Hepatocyte (in vitro differentiated cells): ENCODE measurements around the gene AEN.

Source experiments
- CTCF ChIP-seq: fragments of 200-600 bp; sonication (generic); IDR thresholded peaks from 2 replicates; pipeline ENCODE4 v1.5.1; 2016; ENCODE audit warnings: antibody characterized with exemption, mild to moderate bottlenecking; ENCODE audit not compliant: poor library complexity
- EZH2 ChIP-seq: fragments of 200-600 bp; sonication (generic); IDR thresholded peaks from 2 replicates; pipeline ENCODE4 v1.6.1; 2016; ENCODE audit warnings: antibody characterized with exemption, mild to moderate bottlenecking, borderline replicate concordance
- EZH2phosphoT487 ChIP-seq: fragments of 200-600 bp; sonication (generic); IDR thresholded peaks from one replicate; pipeline ENCODE4 v1.6.1; 2018; ENCODE audit warnings: antibody characterized with exemption, mild to moderate bottlenecking, low read depth, moderate library complexity; ENCODE audit not compliant: unreplicated experiment, severe bottlenecking

- TF ChIP-seq CTCF (no peak), EZH2phosphoT487 (no peak), EZH2 (no peak)
Observed at GRCh38 chr15:88610701-88611231, 10.4 kb upstream of the AEN start.
